Gastrocnemius medialis (tissue), 4 donors: ENCODE results near the gene ZBTB4.

Experiments used
- CTCF ChIP-seq, 5 experiments: fragments of 450-650 bp in 3 of 5; fragments of 200-600 bp in 2 of 5; sonication (generic) in 2 of 5; IDR thresholded peaks in 4 of 5; conservative IDR thresholded peaks in 1 of 5; 1 replicate in 4 of 5; 2 replicates in 1 of 5; pipeline ENCODE4 v1.5.1; 2016 to 2019; ENCODE audit warnings: antibody characterized with exemption in 5 of 5, mild to moderate bottlenecking in 3 of 5, moderate library complexity in 3 of 5
- POLR2A ChIP-seq, 2 donors: fragments of 450-650 bp; IDR thresholded peaks; one replicate each; pipeline ENCODE4 v1.6.1; 2017; ENCODE audit warnings: antibody characterized with exemption in 2 of 2, mild to moderate bottlenecking in 2 of 2, moderate library complexity in 2 of 2

DNA sequence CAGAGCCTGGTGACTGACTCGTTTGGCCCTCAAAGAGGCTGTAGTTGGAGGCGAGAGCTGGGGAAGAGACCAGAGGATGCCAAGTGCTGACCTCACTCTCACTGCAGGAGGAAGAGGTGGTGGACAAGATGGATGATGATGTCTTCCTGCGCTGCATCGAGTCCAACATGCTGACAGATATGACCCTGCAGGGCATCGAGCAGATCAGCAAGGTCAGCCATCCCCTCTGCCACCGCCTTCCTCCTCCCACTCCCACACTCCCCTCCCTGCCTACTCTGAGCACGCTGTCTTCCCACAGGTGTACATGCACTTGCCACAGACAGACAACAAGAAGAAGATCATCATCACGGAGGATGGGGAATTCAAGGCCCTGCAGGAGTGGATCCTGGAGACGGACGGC is 31.7 kb upstream of the ZBTB4 start:
- no peak for TF ChIP-seq POLR2A (IDR thresholded peaks at IDR 0.05)
- TF ChIP-seq CTCF (IDR thresholded peaks at IDR 0.05 in 4 of 5, conservative IDR thresholded peaks at IDR 0.05 in 1 of 5): no peak
